ENCODE measurements around the gene ISM1.

The ISM1 gene

GRCh38 chr20:13264907-13265306 is 43.8 kb downstream of the ISM1 start:
- H2AFZ ChIP-seq (ENCODE audit: low read depth, low read length): no peak overlapping the region
- no peaks in the 10 kb centered on the region for H3K4me1 ChIP-seq (ENCODE audit: low read length)
- peaks cover 27% of the 10 kb centered on the region; the same call in 1 of the 2 replicates for H3K27me3 ChIP-seq (ENCODE audit: low read depth, low read length)
- H3K4me3 ChIP-seq (ENCODE audit: low read length): no peak overlapping the region
- no peaks in the 10 kb centered on the region for H3K79me2 ChIP-seq (ENCODE audit: low read length)
- no peak for TF ChIP-seq EZH2phosphoT487 (IDR thresholded peaks at IDR 0.05; ENCODE audit: low read depth)
- no peak for TF ChIP-seq CTCF (IDR thresholded peaks at IDR 0.05; ENCODE audit: low read depth, low read length)
- H4K20me1 ChIP-seq (ENCODE audit: insufficient read depth, low read length): no peaks in the 10 kb centered on the region
- H3K36me3 ChIP-seq (replicated peaks; ENCODE audit: low read depth, low read length): no peaks in the 10 kb centered on the region
- H3K4me2 ChIP-seq (ENCODE audit: low read length): no peak overlapping the region
- no peak overlapping the region for H3K9ac ChIP-seq (ENCODE audit: low read length)
- H3K27ac ChIP-seq (ENCODE audit: low read length): no peak overlapping the region
- H3K9me3 ChIP-seq (ENCODE audit: insufficient read depth, low read length): no peaks in the 10 kb centered on the region

- Histone ChIP-seq H3K27ac (ENCODE audit: low read length) (no peak overlapping the region), H3K9me3 (ENCODE audit: insufficient read depth, low read length) (no peaks in the 10 kb centered on the region), H3K79me2 (ENCODE audit: low read length) (no peaks in the 10 kb centered on the region), H4K20me1 (ENCODE audit: insufficient read depth, low read length) (no peaks in the 10 kb centered on the region), H3K9ac (ENCODE audit: low read length) (no peak overlapping the region), H3K36me3 (replicated peaks; ENCODE audit: low read depth, low read length) (no peaks in the 10 kb centered on the region), H2AFZ (ENCODE audit: low read depth, low read length) (no peak overlapping the region), H3K4me3 (ENCODE audit: low read length) (no peak overlapping the region), H3K4me2 (ENCODE audit: low read length) (no peak overlapping the region), H3K4me1 (ENCODE audit: low read length) (no peaks in the 10 kb centered on the region), H3K27me3 (ENCODE audit: low read depth, low read length) (peaks cover 36% of the 10 kb centered on the region)
- TF ChIP-seq EZH2phosphoT487 (IDR thresholded peaks at IDR 0.05; ENCODE audit: low read depth) (no peak), CTCF (IDR thresholded peaks at IDR 0.05; ENCODE audit: low read depth, low read length) (no peak)
Measured at GRCh38 chr20:13265941-13266340, 44.9 kb downstream of the ISM1 start.

GRCh38 chr20:13267231-13267630 is 46.2 kb downstream of the ISM1 start:
- Histone ChIP-seq H2AFZ (ENCODE audit: low read depth, low read length) (no peak overlapping the region), H3K9ac (ENCODE audit: low read length) (no peak overlapping the region), H3K27ac (ENCODE audit: low read length) (no peak overlapping the region), H3K4me2 (ENCODE audit: low read length) (no peak overlapping the region), H3K36me3 (replicated peaks; ENCODE audit: low read depth, low read length) (no peaks in the 10 kb centered on the region), H3K4me3 (ENCODE audit: low read length) (no peak overlapping the region), H3K4me1 (ENCODE audit: low read length) (no peaks in the 10 kb centered on the region), H3K9me3 (ENCODE audit: insufficient read depth, low read length) (no peaks in the 10 kb centered on the region), H3K27me3 (ENCODE audit: low read depth, low read length) (peaks cover 36% of the 10 kb centered on the region), H3K79me2 (ENCODE audit: low read length) (no peaks in the 10 kb centered on the region), H4K20me1 (ENCODE audit: insufficient read depth, low read length) (no peaks in the 10 kb centered on the region)
- TF ChIP-seq EZH2phosphoT487 (IDR thresholded peaks at IDR 0.05; ENCODE audit: low read depth): no peak
- TF ChIP-seq CTCF (IDR thresholded peaks at IDR 0.05; ENCODE audit: low read depth, low read length): no peak

- H3K4me2 ChIP-seq (ENCODE audit: low read length): no peak overlapping the region
- H3K27ac ChIP-seq (ENCODE audit: low read length): no peak overlapping the region
- no peaks in the 10 kb centered on the region for H3K9me3 ChIP-seq (ENCODE audit: insufficient read depth, low read length)
- no peaks in the 10 kb centered on the region for H4K20me1 ChIP-seq (ENCODE audit: insufficient read depth, low read length)
- no peak for TF ChIP-seq CTCF (IDR thresholded peaks at IDR 0.05; ENCODE audit: low read depth, low read length)
- no peak for TF ChIP-seq EZH2phosphoT487 (IDR thresholded peaks at IDR 0.05; ENCODE audit: low read depth)
- H3K36me3 ChIP-seq (replicated peaks; ENCODE audit: low read depth, low read length): no peaks in the 10 kb centered on the region
- H3K79me2 ChIP-seq (ENCODE audit: low read length): no peaks in the 10 kb centered on the region
- H2AFZ ChIP-seq (ENCODE audit: low read depth, low read length): no peak overlapping the region
- no peak overlapping the region for H3K9ac ChIP-seq (ENCODE audit: low read length)
- no peaks in the 10 kb centered on the region for H3K4me1 ChIP-seq (ENCODE audit: low read length)
- H3K4me3 ChIP-seq (ENCODE audit: low read length): no peak overlapping the region
- H3K27me3 ChIP-seq (ENCODE audit: low read depth, low read length): peaks cover 36% of the 10 kb centered on the region
Measured at GRCh38 chr20:13268953-13269352, 47.9 kb downstream of the ISM1 start.

Measured in OCI-LY3 (cell line).